ENCODE results near the gene PTPN6.

- no peak for TF ChIP-seq CTCF (IDR thresholded peaks at IDR 0.05)
- no peak for TF ChIP-seq EZH2 (IDR thresholded peaks at IDR 0.05)
Measured at GRCh38 chr12:6980740-6981139, 29.6 kb downstream of the PTPN6 start.

Measured in neural progenitor cell (in vitro differentiated cells).